OCI-LY1 (cell line): Measurements from ENCODE around the gene ZNF322.
A peak's percentile ranks its signal among the peaks of the same experiment; 100 is the strongest.

Experiments
- H2AFZ ChIP-seq: fragments of 200-600 bp; sonication (generic), shearing (Covaris generic); 2 replicates; pipeline ENCODE4 v1.6.0; 2014; ENCODE audit warnings: antibody characterized with exemption, mild to moderate bottlenecking, low read length
- H3F3A ChIP-seq: fragments of 200-600 bp; sonication (generic), shearing (Covaris generic); 2 replicates; pipeline ENCODE4 v1.6.0; 2014; ENCODE audit warnings: mild to moderate bottlenecking, antibody characterized with exemption, low read length, moderate library complexity; ENCODE audit not compliant: insufficient read depth
- H3K27ac ChIP-seq: fragments of 200-600 bp; sonication (generic); 2 replicates; pipeline ENCODE4 v1.5.1; 2014; ENCODE audit warnings: low read length, mixed run types, mild to moderate bottlenecking, low read depth; ENCODE audit not compliant: poor library complexity, severe bottlenecking
- H3K27me3 ChIP-seq: fragments of 200-600 bp; sonication (generic); 2 replicates; pipeline ENCODE4 v1.6.0; 2014; ENCODE audit warnings: antibody characterized with exemption, mild to moderate bottlenecking, low read length, moderate library complexity; ENCODE audit not compliant: insufficient read depth
- H3K36me3 ChIP-seq: fragments of 200-600 bp; sonication (generic); 2 replicates; pipeline ENCODE4 v1.6.1; 2014; ENCODE audit warnings: mild to moderate bottlenecking, antibody characterized with exemption, low read length, moderate library complexity, mixed read lengths; ENCODE audit not compliant: insufficient read depth
- H3K4me1 ChIP-seq: fragments of 200-600 bp; sonication (generic); 2 replicates; pipeline ENCODE4 v1.5.1; 2014; ENCODE audit warnings: mild to moderate bottlenecking, low read length, moderate library complexity; ENCODE audit not compliant: insufficient read depth, severe bottlenecking
- H3K4me2 ChIP-seq: fragments of 200-600 bp; sonication (generic), shearing (Covaris generic); 2 replicates; pipeline ENCODE4 v1.6.1; 2014; ENCODE audit warnings: low read length
- H3K4me3 ChIP-seq: fragments of 200-600 bp; sonication (generic); 2 replicates; pipeline ENCODE4 v1.5.1; 2014; ENCODE audit warnings: low read length, low read depth, mild to moderate bottlenecking, mixed read lengths; ENCODE audit not compliant: poor library complexity, severe bottlenecking
- H3K79me2 ChIP-seq: fragments of 200-600 bp; shearing (Covaris generic); 2 replicates; pipeline ENCODE4 v1.6.1; 2016; ENCODE audit warnings: mixed run types, low read length, mixed read lengths; ENCODE audit not compliant: insufficient read depth
- H3K9ac ChIP-seq: fragments of 200-600 bp; sonication (generic), shearing (Covaris generic); 2 replicates; pipeline ENCODE4 v1.6.1; 2014; ENCODE audit warnings: mild to moderate bottlenecking, low read length, mixed read lengths
- H3K9me2 ChIP-seq: fragments of 200-600 bp; sonication (generic), shearing (Covaris generic); 2 replicates; pipeline ENCODE4 v1.6.1; 2014; ENCODE audit warnings: low read depth, mild to moderate bottlenecking, low read length, mixed read lengths
- H3K9me3 ChIP-seq: fragments of 200-600 bp; shearing (Covaris generic); 2 replicates; pipeline ENCODE4 v1.6.1; 2014; ENCODE audit warnings: low read length, mixed read lengths
- H4K20me1 ChIP-seq: fragments of 200-600 bp; sonication (generic), shearing (Covaris generic); 2 replicates; pipeline ENCODE4 v1.6.0; 2016; ENCODE audit warnings: mild to moderate bottlenecking, low read length; ENCODE audit not compliant: insufficient read depth
- CTCF ChIP-seq: fragments of 200-600 bp; sonication (generic), shearing (Covaris generic); IDR thresholded peaks from 2 replicates; pipeline ENCODE4 v1.5.1; 2017; ENCODE audit warnings: mild to moderate bottlenecking, antibody characterized with exemption, low read length, moderate library complexity, mixed read lengths
- EZH2 ChIP-seq: fragments of 200-600 bp; sonication (generic), shearing (Covaris generic); IDR thresholded peaks from 2 replicates; pipeline ENCODE4 v1.8.0; 2017; ENCODE audit warnings: borderline replicate concordance, mixed run types, mild to moderate bottlenecking, antibody characterized with exemption, low read length, moderate library complexity, mixed read lengths

The ZNF322 gene

GRCh38 chr6:26593278-26594130 lies 66.0 kb downstream of the ZNF322 start:
- Histone ChIP-seq H3K4me2 (no peak overlapping the region), H3K9ac (no peak overlapping the region)
- TF ChIP-seq EZH2 (no peak), CTCF (no peak)

GRCh38 chr6:26592649-26593048 lies 66.9 kb downstream of the ZNF322 start:
- TF ChIP-seq EZH2 (no peak), CTCF (peak; percentile 42)
- no peaks in the 10 kb centered on the region for H3K27me3 ChIP-seq
- H3K4me1 ChIP-seq: peaks cover 11% of the 10 kb centered on the region
- no peaks in the 10 kb centered on the region for H3F3A ChIP-seq
- no peaks in the 10 kb centered on the region for H3K9me3 ChIP-seq
- no peaks in the 10 kb centered on the region for H3K36me3 ChIP-seq
- H2AFZ ChIP-seq: no peak overlapping the region
- peaks cover 7% of the 10 kb centered on the region for H3K79me2 ChIP-seq
- no peak overlapping the region for H3K4me3 ChIP-seq
- H3K9ac ChIP-seq: no peak overlapping the region
- no peaks in the 10 kb centered on the region; the same call in 1 of the 2 replicates for H3K9me2 ChIP-seq
- H4K20me1 ChIP-seq: no peaks in the 10 kb centered on the region
- no peak overlapping the region for H3K27ac ChIP-seq
- H3K4me2 ChIP-seq: no peak overlapping the region

More at GRCh38 chr6:26593278-26594130, 66.0 kb downstream of the ZNF322 start:
- H3K27ac ChIP-seq: no peak overlapping the region
- H3K79me2 ChIP-seq: peaks cover 13% of the 10 kb centered on the region
- peaks cover 19% of the 10 kb centered on the region for H3K4me1 ChIP-seq
- peaks cover 7% of the 10 kb centered on the region for H3K36me3 ChIP-seq
- no peaks in the 10 kb centered on the region for H3F3A ChIP-seq
- no peak overlapping the region for H3K4me3 ChIP-seq
- H3K9me3 ChIP-seq: no peaks in the 10 kb centered on the region
- no peak overlapping the region for H2AFZ ChIP-seq
- H3K9me2 ChIP-seq: no peaks in the 10 kb centered on the region; the same call in 1 of the 2 replicates
- H4K20me1 ChIP-seq: no peaks in the 10 kb centered on the region
- H3K27me3 ChIP-seq: no peaks in the 10 kb centered on the region

GRCh38 chr6:26588965-26589364 lies 70.6 kb downstream of the ZNF322 start:
- H3K9me2 ChIP-seq: no peaks in the 10 kb centered on the region; the same call in 1 of the 2 replicates
- no peaks in the 10 kb centered on the region for H4K20me1 ChIP-seq
- H3K9ac ChIP-seq: no peak overlapping the region
- no peak for TF ChIP-seq CTCF
- no peak for TF ChIP-seq EZH2
- H3K36me3 ChIP-seq: no peaks in the 10 kb centered on the region
- H3K4me2 ChIP-seq: no peak overlapping the region
- no peaks in the 10 kb centered on the region for H3F3A ChIP-seq
- no peaks in the 10 kb centered on the region for H3K9me3 ChIP-seq
- H3K27me3 ChIP-seq: no peaks in the 10 kb centered on the region
- no peaks in the 10 kb centered on the region for H3K79me2 ChIP-seq
- H3K4me3 ChIP-seq: no peak overlapping the region
- no peak overlapping the region for H3K27ac ChIP-seq
- no peak overlapping the region for H2AFZ ChIP-seq
- H3K4me1 ChIP-seq: no peaks in the 10 kb centered on the region
